Activated T-cell treated with anti-CD3 and anti-CD28 coated beads, Interleukin-2, amount 50 U/mL, for 72 hours (primary cell): ENCODE data around the gene ACACA. TPM values are rescaled to one million over a fixed set of nuclear protein-coding genes. Genes with fewer than 3 reads are reported as not detected.

Source experiments
- ATAC-seq, 2 donors: fragments of 150-1000 bp; cut with Tn5 transposase; replicated peaks in 1 of 2; 2 replicates each; pipeline ENCODE4 v1.10.0; 2021; ENCODE audit warnings: moderate library complexity in 2 of 2, mild to moderate bottlenecking in 1 of 2
- DNase-seq, 2 donors: peaks; one replicate each; pipeline ENCODE4 v3.0.0; 2021 to 2022; ENCODE audit warnings: mixed read lengths in 1 of 2
- H3K27ac Mint-ChIP-seq: one replicate; pipeline ENCODE4 v1.8.0; 2022; ENCODE audit warnings: mild to moderate bottlenecking, moderate library complexity, mixed read lengths
- H3K27me3 Mint-ChIP-seq: one replicate; pipeline ENCODE4 v1.8.0; 2022; ENCODE audit warnings: low read depth, mixed read lengths
- H3K36me3 Mint-ChIP-seq, 2 donors: one replicate each; pipeline ENCODE4 v1.8.0; 2022; ENCODE audit warnings: mixed read lengths in 2 of 2, mild to moderate bottlenecking in 1 of 2; ENCODE audit not compliant: insufficient read depth in 2 of 2
- H3K4me1 Mint-ChIP-seq: one replicate; pipeline ENCODE4 v1.8.0; 2022; ENCODE audit warnings: low read depth, mixed read lengths
- H3K4me3 Mint-ChIP-seq, 2 donors: one replicate each; pipeline ENCODE4 v1.8.0; 2022; ENCODE audit warnings: mild to moderate bottlenecking in 2 of 2, mixed read lengths in 2 of 2, moderate library complexity in 2 of 2
- H3K9me3 Mint-ChIP-seq, 2 donors: one replicate each; pipeline ENCODE4 v1.8.0; 2022; ENCODE audit warnings: mixed read lengths in 2 of 2
- total RNA-seq, 2 donors: library from RNA; stranded (reverse); gene quantifications; one replicate each; pipeline ENCODE4 v1.2.3, GENCODE V29; 2022

ACACA gene
- total RNA-seq, 2 donors from 2014 or later: 53.2 to 53.3 TPM

DNA sequence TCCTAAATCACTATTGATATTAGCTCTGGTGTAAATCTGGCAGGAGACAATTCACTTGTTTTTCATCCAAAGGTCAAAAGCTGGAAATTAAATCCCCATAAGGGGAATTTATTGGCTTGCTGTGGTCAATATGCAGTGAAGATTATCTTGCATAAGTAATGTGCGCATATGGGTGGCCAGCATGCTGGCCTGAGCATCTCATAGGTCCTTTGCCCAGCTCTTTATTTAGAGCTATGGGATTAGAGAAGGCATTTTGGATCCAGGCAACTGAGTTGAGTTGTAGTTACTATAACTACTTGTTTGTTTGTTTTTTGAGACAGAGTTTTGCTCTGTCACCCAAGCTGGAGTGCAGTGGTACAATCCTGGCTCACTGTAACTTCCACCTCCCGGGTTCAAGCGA lies 347.1 kb downstream of the ACACA start:
- Mint-ChIP-seq H3K4me1 (no peaks in the 10 kb centered on the region), H3K9me3 (no peaks in the 10 kb centered on the region), H3K4me3 (no peak overlapping the region), H3K27ac (no peak overlapping the region), H3K36me3 (peaks cover 0 to 3% of the 10 kb centered on the region in 2 donors), H3K27me3 (no peaks in the 10 kb centered on the region)
- ATAC-seq: no peak
- no peak for DNase-seq

DNA sequence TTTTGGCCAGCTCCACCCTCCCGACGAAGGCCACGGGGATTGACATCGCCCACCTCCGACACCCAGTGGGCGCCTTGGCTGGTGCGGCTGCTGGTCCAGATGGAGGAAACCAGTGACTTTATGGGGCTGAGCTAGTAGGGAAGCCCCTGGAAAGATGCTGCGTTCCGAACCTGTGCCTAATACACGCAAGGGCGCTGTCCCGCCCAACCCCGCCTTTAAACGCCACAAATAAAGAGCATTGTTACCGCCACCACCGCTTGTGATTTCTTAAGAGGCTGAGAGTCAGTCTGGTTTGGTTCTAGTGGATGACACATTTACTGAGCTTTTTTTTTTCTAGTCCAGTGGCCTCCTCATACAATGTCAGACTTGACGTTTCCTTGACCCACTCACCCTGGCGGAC lies 350.0 kb downstream of the ACACA start:
- DNase-seq: no peak
- Mint-ChIP-seq H3K4me1 (no peaks in the 10 kb centered on the region), H3K27me3 (no peaks in the 10 kb centered on the region), H3K36me3 (peaks cover 0 to 3% of the 10 kb centered on the region in 2 donors), H3K9me3 (no peaks in the 10 kb centered on the region), H3K27ac (no peak overlapping the region), H3K4me3 (no peak overlapping the region)
- ATAC-seq: no peak

DNA sequence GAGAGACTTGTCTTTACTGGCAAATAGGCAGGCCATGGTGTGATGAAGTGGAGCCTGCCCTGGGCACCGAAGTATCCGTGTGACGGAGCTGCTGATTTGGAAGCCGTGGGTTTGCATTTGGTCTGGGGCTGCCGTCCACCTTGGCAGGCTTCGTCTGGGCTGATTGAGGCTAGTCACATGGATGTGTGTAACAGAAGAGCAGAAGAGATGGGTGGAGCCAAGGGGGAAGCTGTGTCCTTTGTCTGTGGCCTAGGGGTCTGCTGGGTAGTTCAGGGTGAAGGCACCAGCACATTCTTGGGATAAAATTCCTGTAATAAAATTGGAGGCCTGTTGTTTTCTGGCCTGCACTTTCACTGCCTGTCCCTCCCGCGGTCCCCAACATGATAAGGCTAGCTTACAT lies 351.7 kb downstream of the ACACA start:
- Mint-ChIP-seq H3K27me3 (no peaks in the 10 kb centered on the region), H3K9me3 (no peaks in the 10 kb centered on the region), H3K27ac (no peak overlapping the region), H3K36me3 (peaks cover 0 to 3% of the 10 kb centered on the region in 2 donors), H3K4me3 (no peak overlapping the region), H3K4me1 (no peaks in the 10 kb centered on the region)
- ATAC-seq: no peak
- no peak for DNase-seq

DNA sequence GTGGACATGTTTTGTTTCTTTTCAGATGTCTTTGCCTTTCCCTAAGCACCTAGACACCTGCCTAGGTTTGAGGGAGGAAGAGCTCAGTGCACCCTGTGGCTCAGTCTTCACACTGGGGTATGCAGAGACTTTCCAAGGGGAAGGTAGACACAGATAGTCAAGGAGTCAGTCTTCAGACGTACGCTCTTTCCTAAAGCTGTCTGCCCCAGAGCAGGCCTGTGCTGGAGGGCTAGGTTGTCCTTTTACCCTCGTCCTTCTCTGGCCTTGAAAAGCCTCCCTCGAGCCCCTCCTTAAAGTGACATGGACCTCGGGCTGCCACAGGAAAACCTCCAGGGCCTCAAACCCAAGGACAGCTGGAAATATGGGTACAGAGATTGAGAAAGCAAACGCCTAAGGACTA lies 354.2 kb downstream of the ACACA start:
- H3K4me1 Mint-ChIP-seq: peaks cover 7% of the 10 kb centered on the region
- DNase-seq: no peak
- ATAC-seq: no peak
- no peak overlapping the region for H3K4me3 Mint-ChIP-seq
- no peak overlapping the region for H3K27ac Mint-ChIP-seq
- no peaks in the 10 kb centered on the region for H3K27me3 Mint-ChIP-seq
- peaks cover 0 to 4% of the 10 kb centered on the region in 2 donors for H3K36me3 Mint-ChIP-seq
- H3K9me3 Mint-ChIP-seq: no peaks in the 10 kb centered on the region

DNA sequence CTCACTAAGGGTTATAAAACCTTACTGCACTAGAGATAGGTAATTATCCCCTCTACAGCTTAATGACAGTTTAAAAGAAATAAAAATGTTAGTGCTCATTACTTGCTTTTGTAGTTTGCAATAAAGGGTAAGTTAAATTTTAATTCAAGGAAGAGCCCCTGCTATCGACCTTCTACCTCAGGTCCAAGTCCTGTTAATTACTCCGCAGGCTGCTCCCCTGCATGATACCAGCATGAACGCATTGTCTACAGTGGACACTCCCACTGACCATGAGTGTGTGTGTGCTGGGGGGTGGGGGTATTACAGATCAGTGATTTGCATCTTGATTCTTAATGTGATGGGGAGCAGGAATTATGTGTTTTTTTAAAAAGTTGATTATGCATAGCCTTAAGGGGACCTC lies 354.8 kb downstream of the ACACA start:
- Mint-ChIP-seq H3K27ac (no peak overlapping the region), H3K4me3 (no peak overlapping the region), H3K36me3 (peaks cover 0 to 4% of the 10 kb centered on the region in 2 donors)

DNA sequence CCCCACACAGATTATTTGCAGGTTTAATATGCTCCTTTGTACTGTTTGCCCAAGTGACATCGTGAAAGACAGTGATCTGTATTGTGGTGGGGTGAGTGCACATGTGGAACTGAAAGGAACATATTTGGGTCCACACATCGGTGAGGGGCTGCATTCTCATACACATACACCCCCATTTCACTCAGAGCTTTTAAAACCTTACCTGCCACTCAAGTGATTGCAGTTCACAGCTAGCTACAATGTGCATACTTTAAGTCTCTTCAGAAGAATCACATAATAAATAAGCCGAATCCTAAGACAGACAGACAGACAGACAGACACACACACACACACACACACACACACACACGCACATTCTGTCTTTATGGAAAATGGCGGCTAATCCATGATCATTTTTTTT lies 355.3 kb downstream of the ACACA start:
- peak overlapping the region; percentile 40 for H3K27ac Mint-ChIP-seq
- peaks cover 0 to 4% of the 10 kb centered on the region in 2 donors for H3K36me3 Mint-ChIP-seq

More for the DNA sequence above, 354.8 kb downstream of the ACACA start:
- DNase-seq (no peak), ATAC-seq (no peak)
- no peaks in the 10 kb centered on the region for H3K9me3 Mint-ChIP-seq
- peaks cover 10% of the 10 kb centered on the region for H3K4me1 Mint-ChIP-seq
- no peaks in the 10 kb centered on the region for H3K27me3 Mint-ChIP-seq

DNA sequence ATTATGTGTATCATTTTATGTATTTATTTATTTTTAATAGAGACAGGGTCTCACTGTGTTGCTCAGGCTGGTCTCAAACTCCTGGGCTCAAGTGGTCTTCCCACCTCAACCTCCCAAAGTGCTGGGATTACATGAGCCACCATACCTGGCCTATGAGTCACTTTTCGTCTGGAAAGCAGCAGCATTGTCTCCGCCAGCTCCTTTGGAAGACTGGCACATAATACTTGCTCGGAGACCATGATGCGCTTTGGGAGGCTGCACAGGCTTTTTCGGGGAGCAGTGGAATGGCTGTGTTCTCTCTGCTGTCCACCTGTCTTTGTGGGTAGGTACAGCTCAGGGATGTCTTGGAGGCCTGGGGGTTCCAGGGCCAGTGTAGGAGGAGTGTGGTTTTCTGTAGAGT lies 355.7 kb downstream of the ACACA start:
- DNase-seq (no peak), ATAC-seq (no peak)
- Mint-ChIP-seq H3K9me3 (no peaks in the 10 kb centered on the region), H3K36me3 (peaks cover 1 to 4% of the 10 kb centered on the region in 2 donors), H3K4me1 (peaks cover 10% of the 10 kb centered on the region), H3K27me3 (no peaks in the 10 kb centered on the region), H3K4me3 (no peak overlapping the region), H3K27ac (no peak overlapping the region)

More for the DNA sequence above, 355.3 kb downstream of the ACACA start:
- DNase-seq: no peak
- H3K4me1 Mint-ChIP-seq: peaks cover 10% of the 10 kb centered on the region
- H3K4me3 Mint-ChIP-seq: no peak overlapping the region
- no peaks in the 10 kb centered on the region for H3K27me3 Mint-ChIP-seq
- H3K9me3 Mint-ChIP-seq: no peaks in the 10 kb centered on the region
- ATAC-seq: no peak

DNA sequence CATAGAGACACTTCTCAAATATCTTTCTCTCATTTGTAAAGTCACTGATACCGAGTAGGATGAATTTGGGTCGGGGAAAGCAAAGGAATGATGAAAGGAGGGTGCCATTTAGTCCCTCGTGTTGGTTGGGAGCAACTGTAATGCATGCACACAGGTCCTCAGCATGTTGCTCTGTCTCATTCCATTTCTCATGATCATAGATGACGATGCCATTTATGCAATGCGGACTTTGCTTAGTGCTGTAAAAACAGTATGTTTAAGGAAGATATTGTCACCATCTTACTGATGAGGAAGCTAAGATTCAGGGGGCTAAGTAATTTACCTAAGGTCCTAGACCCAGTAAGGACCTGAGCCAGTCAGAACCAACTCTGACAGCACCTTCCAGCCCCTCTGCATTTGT lies 357.8 kb downstream of the ACACA start:
- H3K27ac Mint-ChIP-seq: no peak overlapping the region
- H3K9me3 Mint-ChIP-seq: no peaks in the 10 kb centered on the region
- no peak overlapping the region for H3K4me3 Mint-ChIP-seq
- DNase-seq: no peak
- H3K36me3 Mint-ChIP-seq: peaks cover 1 to 4% of the 10 kb centered on the region in 2 donors
- H3K27me3 Mint-ChIP-seq: no peaks in the 10 kb centered on the region
- no peak for ATAC-seq
- H3K4me1 Mint-ChIP-seq: peaks cover 10% of the 10 kb centered on the region

DNA sequence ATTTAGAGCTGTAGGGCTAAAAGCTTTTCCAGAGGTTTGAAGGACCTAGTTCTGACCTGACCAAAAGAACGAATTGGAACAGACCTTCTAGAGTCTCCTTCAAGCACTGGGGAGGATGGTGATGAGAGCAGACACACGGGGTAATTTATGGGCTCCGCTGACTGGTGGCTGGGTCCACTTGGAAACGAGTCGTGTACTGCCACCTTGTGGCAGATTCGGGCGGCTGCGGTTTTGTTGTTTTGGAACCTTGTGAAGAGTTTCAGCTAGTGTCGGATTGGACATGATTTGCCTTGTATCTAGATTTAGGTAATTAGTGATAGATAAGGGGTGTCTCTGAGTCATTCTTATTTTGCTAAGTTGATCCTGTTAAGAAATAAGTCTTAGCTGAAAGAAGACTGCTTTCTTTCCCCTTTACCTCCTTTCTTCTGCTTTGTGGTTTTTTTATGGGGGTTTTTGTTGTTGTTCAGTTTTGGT lies 359.0 kb downstream of the ACACA start:
- Mint-ChIP-seq H3K36me3 (peaks cover 4 to 7% of the 10 kb centered on the region in 2 donors), H3K27ac (no peak overlapping the region), H3K4me3 (no peak overlapping the region), H3K9me3 (no peaks in the 10 kb centered on the region), H3K27me3 (no peaks in the 10 kb centered on the region), H3K4me1 (peaks cover 17% of the 10 kb centered on the region)
- DNase-seq (peak; percentile 76 to 82), ATAC-seq (peak; percentile 77 to 81)

DNA sequence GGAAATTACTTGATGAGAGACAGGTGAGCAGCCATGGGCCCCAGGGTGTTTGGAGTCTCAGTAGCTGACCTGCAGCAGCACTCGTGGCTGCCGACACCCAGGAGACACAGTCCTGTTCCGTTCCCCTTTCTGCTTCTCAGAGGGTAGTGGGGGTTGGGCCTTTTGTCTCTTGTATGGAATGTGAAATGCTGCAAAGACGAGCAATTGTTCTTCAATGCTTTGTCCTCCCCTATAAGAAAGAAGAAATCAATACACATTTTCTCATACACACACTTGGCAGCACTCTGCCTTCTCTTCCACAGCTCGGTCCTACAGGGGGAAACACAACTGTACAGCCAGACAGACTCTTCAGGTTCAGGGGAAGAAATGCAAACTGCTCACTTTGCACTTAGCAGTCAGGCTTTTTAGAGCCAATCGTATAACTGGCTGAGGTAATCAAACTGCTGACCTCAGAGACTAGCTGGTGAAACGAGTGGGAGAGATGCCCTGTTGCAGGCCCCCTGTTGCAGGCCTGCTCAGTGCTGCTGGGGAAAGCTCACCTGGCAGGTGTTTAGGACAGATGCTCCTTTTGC lies 361.2 kb downstream of the ACACA start:
- Mint-ChIP-seq H3K27ac (no peak overlapping the region), H3K4me3 (no peak overlapping the region), H3K9me3 (no peaks in the 10 kb centered on the region), H3K36me3 (peaks cover 4 to 7% of the 10 kb centered on the region in 2 donors), H3K4me1 (peaks cover 17% of the 10 kb centered on the region), H3K27me3 (no peaks in the 10 kb centered on the region)
- ATAC-seq: no peak
- DNase-seq: no peak

DNA sequence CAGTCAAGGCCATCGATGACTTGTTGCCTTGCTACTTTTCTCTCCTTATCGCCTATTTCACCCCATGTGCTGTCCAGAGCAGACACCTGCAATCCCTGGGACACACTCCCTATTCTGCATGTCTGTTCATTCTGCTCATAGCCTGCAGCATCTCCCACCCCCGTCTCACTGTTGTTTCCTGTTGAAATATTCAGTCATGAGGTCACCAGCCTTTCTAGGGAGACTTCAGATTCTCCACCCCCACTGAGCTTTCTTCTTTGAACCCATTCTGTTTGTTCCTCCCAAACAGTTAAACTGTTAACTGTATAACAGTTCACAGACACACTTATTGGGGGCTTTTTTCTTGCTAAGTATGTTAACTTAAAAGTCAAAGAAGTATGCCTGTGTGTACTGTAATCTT lies 363.4 kb downstream of the ACACA start:
- Mint-ChIP-seq H3K27me3 (no peaks in the 10 kb centered on the region), H3K27ac (peak overlapping the region; percentile 13), H3K4me3 (no peak overlapping the region), H3K9me3 (no peaks in the 10 kb centered on the region), H3K4me1 (peaks cover 17% of the 10 kb centered on the region), H3K36me3 (peaks cover 4 to 7% of the 10 kb centered on the region in 2 donors)
- DNase-seq: no peak
- no peak for ATAC-seq

DNA sequence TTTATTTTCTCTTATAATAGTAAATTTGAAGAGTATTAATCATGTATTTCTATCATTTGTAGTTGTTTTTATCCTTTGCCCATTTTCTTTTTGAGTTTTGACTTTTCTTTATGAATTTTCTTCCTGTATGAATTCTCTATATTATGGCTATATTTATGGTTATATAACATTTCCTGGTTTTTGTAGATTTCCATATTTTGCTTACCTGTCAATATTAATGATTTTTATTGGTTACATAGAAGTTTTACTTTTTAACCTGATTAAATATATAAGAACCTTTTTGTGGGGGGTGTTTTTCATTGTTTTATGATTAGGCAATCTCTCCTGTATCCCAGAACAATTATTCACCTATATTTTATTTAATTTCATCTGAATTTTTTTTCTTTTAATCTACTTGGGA lies 364.7 kb downstream of the ACACA start:
- H3K4me3 Mint-ChIP-seq: no peak overlapping the region

DNA sequence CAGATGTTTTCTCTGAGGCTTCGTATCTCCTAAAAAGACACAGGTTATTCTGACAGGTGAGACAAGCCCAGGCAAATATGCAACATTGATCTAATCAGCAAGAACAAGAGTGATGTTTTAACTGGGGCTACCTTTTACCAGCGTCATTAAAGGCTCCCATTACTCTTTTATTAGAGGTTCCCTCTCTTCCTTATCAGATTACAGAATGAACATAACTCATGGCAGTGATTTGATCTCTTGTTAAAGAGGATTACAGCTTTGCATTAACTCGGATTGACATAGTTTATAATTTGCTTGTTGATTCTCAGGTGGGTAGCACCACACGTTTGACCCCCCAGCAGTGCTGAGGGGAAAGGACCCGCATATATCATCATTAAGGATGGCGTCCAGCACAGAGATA lies 367.4 kb downstream of the ACACA start:
- Mint-ChIP-seq H3K9me3 (no peaks in the 10 kb centered on the region), H3K4me1 (peaks cover 8% of the 10 kb centered on the region), H3K4me3 (no peak overlapping the region), H3K36me3 (peaks cover 6 to 8% of the 10 kb centered on the region in 2 donors), H3K27me3 (no peaks in the 10 kb centered on the region), H3K27ac (no peak overlapping the region)
- ATAC-seq (no peak), DNase-seq (no peak)

More for the DNA sequence above, 364.7 kb downstream of the ACACA start:
- Mint-ChIP-seq H3K4me1 (peaks cover 8% of the 10 kb centered on the region), H3K9me3 (no peaks in the 10 kb centered on the region), H3K27me3 (no peaks in the 10 kb centered on the region), H3K36me3 (peaks cover 3 to 6% of the 10 kb centered on the region in 2 donors), H3K27ac (no peak overlapping the region)
- DNase-seq (no peak), ATAC-seq (no peak)

DNA sequence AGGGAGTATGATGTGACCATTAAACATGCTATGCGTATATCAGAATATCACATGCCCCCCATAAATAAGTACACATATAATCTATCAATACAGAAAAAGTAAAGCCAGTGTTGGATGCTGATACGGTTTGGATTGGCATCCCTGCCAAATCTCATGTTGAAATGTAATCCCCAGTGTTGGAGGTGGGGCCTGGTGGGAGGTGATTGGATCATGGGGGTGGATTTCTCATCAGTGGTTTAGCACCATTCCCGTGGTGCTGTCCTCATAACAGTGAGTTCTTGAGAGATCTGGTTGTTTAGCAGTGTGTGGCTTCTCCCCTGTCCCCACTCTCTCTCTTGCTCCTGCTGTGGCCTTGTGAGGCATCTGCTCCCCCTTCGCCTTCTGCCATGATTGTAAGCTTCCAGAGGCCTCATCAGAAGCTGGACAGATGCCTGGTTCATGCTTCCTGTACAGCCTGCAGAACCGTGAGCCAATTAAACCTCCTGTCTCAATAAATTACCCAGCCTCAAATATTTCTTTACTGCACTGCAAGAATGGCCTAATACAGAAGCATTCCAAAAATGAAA lies 369.0 kb downstream of the ACACA start:
- Mint-ChIP-seq H3K27me3 (no peaks in the 10 kb centered on the region), H3K4me1 (peaks cover under 1% of the 10 kb centered on the region), H3K36me3 (peaks cover 3 to 5% of the 10 kb centered on the region in 2 donors), H3K9me3 (no peaks in the 10 kb centered on the region), H3K27ac (peak overlapping the region; percentile 29), H3K4me3 (no peak overlapping the region)
- DNase-seq (no peak), ATAC-seq (no peak)
